ENCODE data around the gene LTF.

GRCh38 chr3:46411271-46411670 is 53.4 kb downstream of the LTF start:
- no peak for TF ChIP-seq CTCF (IDR thresholded peaks at IDR 0.05)
- no peak for TF ChIP-seq EZH2 (IDR thresholded peaks at IDR 0.05; ENCODE audit: borderline replicate concordance, insufficient read depth, low read depth, low read length, poor library complexity, severe bottlenecking)
